AG09319 (cell line): ENCODE measurements around the gene SCGB3A1.

ENCODE experiments used
- DNase-seq: peaks from one replicate; pipeline ENCODE4 v3.0.0-alpha.2; 2010; ENCODE audit warnings: low read depth; ENCODE audit errors: extremely low read depth
- TF ChIP-seq, protein P1 (sequence below): IDR thresholded peaks from 2 replicates; pipeline ENCODE4 v1.5.1; 2011; ENCODE audit warnings: low read depth, mild to moderate bottlenecking, inconsistent platforms, low read length, moderate library complexity

Gene SCGB3A1

DNA sequence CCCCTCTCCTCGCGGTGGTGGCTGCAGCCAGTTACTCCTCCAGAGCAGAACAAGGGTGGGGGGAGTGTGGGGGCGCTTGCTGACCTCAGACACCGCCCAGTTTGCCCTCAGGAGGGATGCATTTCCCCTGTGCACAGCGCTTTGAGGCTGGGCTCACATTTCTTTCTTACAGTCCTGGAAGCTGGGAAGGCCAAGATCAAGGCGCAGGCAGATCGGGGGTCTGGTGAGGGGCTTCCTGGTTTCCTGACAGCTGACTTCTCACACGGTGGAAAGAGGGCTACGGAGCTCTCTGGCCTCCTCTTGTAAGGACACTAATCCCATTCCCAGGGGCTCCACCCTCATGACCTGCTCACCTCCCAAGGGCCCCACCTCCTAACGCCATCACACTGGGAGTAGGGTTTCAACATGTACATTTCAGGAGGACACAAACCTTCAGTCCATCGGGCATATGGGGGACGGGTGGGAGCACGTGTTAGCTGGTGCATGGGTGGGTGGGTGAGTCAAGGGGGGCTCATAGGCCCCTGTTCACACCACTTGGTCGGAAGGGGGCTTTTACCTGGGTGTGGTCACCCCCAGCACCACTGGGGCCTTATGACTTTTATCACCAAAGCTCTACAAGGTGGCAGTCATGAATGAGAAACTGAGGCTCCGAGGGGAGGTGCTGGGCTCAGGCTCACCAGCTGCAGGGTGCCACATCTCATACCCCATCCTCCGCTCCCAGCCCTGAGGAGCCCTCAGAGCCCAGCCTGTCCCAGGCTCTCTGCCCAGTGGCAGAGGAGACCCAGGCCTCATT lies 7.7 kb upstream of the SCGB3A1 start:
- no peak for DNase-seq

GRCh38 chr5:180598316-180598701 lies 7.0 kb upstream of the SCGB3A1 start:
- TF ChIP-seq, protein P1, sequence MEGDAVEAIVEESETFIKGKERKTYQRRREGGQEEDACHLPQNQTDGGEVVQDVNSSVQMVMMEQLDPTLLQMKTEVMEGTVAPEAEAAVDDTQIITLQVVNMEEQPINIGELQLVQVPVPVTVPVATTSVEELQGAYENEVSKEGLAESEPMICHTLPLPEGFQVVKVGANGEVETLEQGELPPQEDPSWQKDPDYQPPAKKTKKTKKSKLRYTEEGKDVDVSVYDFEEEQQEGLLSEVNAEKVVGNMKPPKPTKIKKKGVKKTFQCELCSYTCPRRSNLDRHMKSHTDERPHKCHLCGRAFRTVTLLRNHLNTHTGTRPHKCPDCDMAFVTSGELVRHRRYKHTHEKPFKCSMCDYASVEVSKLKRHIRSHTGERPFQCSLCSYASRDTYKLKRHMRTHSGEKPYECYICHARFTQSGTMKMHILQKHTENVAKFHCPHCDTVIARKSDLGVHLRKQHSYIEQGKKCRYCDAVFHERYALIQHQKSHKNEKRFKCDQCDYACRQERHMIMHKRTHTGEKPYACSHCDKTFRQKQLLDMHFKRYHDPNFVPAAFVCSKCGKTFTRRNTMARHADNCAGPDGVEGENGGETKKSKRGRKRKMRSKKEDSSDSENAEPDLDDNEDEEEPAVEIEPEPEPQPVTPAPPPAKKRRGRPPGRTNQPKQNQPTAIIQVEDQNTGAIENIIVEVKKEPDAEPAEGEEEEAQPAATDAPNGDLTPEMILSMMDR = no peak
- DNase-seq = no peak

More for the DNA sequence above, 7.7 kb upstream of the SCGB3A1 start:
- TF ChIP-seq, protein P1 = no peak

DNA sequence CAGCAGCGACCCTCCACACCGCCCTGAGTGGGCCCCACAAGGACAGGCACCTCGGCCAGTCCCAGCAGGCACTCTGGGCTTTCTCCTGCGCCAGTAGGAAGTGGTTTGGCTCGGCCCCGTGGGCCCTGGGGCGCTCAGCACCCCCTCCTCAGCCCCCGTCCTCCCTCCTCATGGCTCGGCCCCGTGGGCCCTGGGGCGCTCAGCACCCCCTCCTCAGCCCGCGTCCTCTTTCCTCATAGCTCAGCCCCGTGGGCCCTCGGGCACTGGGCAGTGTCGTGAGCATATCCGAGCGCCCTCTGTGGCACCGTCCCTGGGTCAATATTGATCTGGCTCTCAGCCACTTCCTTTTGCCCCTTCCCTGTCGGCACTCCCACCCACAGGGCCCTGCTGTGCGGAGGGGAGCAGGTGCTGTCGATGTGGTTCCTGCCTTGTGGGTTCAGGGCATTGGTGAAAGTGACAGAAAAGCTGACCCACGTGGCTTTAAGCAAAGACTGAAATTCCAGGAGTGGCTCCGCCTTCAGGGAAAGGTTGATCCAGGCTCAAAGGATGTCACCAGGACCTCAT lies 5.5 kb upstream of the SCGB3A1 start:
- DNase-seq = no peak
- TF ChIP-seq, protein P1 = no peak

- TF ChIP-seq, protein P1 = no peak
- DNase-seq = no peak
These were observed 4.9 kb upstream of the SCGB3A1 start for GRCh38 chr5:180596115-180596667.

DNA sequence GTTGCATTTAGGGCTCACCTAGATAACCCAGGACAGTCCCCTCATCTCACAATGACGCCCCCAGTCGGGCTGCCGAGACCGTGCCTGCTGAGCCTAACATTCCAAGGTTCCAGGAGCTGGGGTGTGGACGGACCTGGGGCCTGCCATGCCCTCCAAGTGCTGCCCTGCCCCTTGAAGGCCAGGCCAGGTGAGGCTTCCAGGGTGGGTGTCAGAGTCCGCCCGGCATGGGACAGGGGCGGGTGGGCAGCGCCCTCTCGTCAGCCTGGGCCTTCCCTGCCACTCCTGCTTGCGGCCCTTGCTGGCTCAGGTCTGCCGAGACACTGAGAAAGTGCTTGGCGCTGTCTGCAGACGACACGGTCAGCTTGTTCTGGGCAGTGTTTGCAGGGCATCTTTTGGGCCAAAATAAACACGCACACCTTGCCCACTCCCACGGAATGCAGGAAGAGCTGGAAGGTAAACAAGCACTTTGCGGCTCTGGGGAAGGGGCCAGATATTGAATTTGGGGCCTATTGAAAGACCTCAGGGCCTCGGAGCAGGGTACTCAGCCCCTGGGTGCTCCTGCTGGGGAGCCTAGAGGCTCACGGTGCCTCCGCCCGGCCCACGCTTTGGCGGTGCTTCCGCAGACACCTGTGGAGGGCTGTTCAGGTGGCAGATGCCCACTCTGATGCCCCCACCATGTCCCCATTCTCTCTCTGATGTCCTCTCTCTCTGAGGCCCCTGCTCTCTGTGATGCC lies 4.2 kb upstream of the SCGB3A1 start:
- TF ChIP-seq, protein P1 = no peak
- DNase-seq = no peak

DNA sequence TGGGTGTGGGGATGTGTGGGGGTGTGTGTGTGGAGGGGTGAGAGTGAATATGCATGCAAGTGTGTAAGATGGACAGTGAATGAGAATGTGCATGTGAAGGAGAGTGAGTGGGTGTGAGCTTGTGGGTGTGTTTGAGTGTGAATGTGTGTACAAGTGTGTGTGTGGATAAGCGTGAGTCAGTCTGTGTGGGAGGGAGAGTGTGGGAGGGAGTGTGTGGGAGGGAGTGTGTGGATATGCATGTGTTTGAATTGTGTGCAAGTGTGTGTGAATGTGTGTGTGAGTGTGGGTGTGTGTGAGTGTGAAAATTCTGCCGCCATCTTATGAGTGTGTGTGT lies 3.7 kb upstream of the SCGB3A1 start:
- TF ChIP-seq, protein P1 = no peak
- no peak for DNase-seq
